GM12874 (cell line): ENCODE data around the gene THNSL1.

Experiments used
- CTCF ChIP-seq: IDR thresholded peaks from 2 replicates; pipeline ENCODE4 v1.5.1; 2011; ENCODE audit warnings: low read depth, mild to moderate bottlenecking, control low read depth, low read length, moderate library complexity; ENCODE audit not compliant: insufficient read depth

The THNSL1 gene

GRCh38 chr10:25047591-25048301 is 31.3 kb downstream of the THNSL1 start:
- no peak for TF ChIP-seq CTCF

GRCh38 chr10:25048450-25048849 is 32.0 kb downstream of the THNSL1 start:
- no peak for TF ChIP-seq CTCF

GRCh38 chr10:25049966-25050365 is 33.6 kb downstream of the THNSL1 start:
- no peak for TF ChIP-seq CTCF

GRCh38 chr10:25050402-25050801 is 34.0 kb downstream of the THNSL1 start:
- no peak for TF ChIP-seq CTCF

GRCh38 chr10:25052012-25052411 is 35.6 kb downstream of the THNSL1 start:
- TF ChIP-seq CTCF, result no peak

GRCh38 chr10:25056726-25057125 is 40.3 kb downstream of the THNSL1 start:
- no peak for TF ChIP-seq CTCF

- TF ChIP-seq CTCF, result no peak
Measured at GRCh38 chr10:25057886-25058285, 41.5 kb downstream of the THNSL1 start.
